Hepatic stellate cell (primary cell): Measurements from ENCODE around the gene GYPC.

Experiments
- DNase-seq: peaks from one replicate; pipeline ENCODE4 v3.0.0; 2011; ENCODE audit warnings: low spot score

The GYPC gene

DNA sequence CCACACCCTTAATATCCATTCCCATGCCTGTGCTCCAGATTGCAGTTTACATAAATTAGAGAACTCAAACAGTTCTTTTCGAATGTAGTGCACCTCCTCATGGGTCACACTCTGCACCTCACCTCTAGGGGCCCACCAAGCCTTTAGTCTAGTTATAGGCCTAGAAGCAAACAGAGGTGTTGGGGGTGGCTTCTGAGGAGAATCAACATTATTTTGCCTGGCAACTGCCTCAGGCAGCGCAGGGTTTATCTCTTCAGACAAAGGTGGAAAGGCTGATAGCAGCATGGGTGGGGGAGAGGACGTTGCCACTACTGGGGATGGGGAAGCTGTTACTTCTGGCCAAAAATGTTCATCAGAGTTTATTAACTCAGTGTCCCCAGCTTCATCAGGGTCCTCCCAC, 5.0 kb upstream of the GYPC start:
- DNase-seq = no peak

GRCh38 chr2:126652323-126652891, 3.6 kb upstream of the GYPC start:
- DNase-seq = no peak

DNA sequence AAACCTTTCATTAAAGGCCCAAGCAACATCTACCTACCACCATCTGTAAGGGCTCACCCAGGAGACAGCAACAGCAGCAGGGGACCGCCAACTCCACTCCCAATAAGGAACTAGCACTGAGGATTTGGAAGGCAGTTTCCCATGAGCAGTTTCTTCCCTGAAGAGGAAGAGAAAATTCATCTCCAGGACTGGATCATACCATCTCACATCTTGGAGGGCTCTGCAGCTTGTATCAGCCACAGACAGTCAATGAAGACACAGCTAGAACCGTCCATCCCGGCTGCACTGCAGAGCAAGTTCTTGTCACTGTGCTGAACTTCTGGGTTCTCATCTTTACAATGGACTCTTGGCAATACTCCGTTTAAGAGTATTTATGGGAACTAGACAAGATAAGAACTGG, 2.8 kb upstream of the GYPC start:
- DNase-seq = no peak

- DNase-seq = no peak
Observed at GRCh38 chr2:126653761-126654160, 2.2 kb upstream of the GYPC start.

GRCh38 chr2:126655051-126655450, 907 bp upstream of the GYPC start:
- no peak for DNase-seq

DNA sequence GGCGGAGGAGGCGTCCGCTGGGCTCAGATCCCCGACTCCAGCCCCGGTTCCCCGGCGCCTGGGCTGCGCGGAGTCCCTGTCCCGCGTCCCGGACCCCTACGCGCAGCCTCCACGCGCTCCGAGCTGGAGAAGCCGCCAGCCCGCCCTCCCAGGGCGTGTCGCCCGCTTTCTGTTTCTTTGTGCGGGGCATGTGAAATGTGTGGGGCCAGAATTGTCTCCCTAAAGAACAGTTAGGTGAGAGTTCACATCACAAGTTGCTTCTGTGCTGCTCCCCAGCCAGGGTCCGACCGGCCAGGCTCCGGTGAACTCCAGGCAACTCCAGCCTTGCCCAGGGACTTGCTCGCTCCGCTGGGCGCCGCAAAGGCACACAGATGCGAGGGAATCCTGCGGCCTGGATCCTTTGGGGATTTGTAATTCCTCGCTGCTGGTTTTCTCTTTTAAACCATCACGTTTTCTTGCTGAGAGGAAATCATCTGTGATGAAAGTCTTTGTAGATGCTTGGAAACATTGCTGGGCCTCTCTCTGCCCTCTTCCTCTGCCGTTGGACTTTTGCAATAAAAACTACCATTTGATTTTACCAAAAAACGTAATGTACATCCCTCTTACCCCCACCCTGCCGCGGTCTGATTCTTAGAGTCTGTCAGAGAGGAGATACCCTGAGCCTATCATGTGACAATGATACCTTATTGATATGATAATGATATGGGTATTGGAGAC, 631 bp downstream of the GYPC start:
- DNase-seq = peak; percentile 61

DNA sequence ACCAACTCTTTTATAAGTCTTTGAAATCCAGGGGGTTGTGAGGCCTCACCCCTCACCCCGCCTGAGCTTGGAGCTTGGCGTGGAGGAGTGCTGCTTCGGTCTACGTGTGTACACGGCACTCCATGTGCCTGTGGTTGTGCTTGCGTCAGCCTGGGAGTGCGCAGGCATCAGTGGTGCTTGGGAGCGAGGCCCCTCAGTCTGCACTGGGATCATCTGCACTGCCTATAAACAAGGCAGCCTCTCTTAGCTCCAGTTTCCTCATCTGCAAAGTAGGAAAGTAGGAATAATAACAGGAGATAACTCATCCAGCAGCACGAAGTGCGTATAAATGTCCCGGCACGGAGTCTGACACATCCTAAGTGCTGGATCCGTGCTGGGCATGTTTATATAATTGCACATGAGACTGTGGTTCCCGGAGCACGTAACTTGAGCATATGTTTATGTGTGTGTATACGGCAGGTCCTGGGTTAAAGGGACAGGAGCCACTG, 1.2 kb downstream of the GYPC start:
- DNase-seq = peak; percentile 80

- DNase-seq = peak; percentile 90
Observed at GRCh38 chr2:126657636-126658318, 1.8 kb downstream of the GYPC start.

GRCh38 chr2:126658319-126658904, 2.5 kb downstream of the GYPC start:
- DNase-seq = no peak

DNA sequence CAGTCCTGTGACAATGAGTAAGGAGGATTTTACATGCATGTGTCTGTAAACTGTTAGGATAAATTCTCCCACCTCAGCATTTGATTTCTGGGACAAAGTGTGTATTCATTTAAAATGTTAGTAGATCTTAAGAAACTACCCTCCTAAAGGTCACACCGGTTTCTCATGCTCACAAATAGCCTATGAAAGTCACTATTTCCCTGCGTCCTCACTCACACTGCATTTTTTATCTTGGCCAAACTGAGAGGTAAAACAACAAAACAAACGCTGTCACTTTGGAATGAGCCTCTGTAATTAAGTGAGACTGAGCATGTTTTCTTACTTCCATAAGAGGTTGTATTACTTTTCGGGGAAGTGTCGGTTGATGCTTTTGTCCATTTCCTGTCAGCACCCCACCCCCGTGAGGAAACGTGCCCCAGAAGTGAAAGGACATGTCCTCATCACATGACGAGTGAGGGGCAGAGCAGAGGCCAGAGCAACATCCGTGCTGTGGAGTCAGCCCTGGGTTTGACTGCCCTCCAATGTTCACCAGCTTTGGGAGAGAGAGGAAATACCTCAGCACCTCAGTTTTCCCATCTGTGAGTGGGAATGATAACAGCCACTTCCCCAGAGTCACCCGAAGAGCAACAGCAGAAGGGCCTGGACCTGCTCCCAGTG, 3.1 kb downstream of the GYPC start:
- peak; percentile 51 for DNase-seq

DNA sequence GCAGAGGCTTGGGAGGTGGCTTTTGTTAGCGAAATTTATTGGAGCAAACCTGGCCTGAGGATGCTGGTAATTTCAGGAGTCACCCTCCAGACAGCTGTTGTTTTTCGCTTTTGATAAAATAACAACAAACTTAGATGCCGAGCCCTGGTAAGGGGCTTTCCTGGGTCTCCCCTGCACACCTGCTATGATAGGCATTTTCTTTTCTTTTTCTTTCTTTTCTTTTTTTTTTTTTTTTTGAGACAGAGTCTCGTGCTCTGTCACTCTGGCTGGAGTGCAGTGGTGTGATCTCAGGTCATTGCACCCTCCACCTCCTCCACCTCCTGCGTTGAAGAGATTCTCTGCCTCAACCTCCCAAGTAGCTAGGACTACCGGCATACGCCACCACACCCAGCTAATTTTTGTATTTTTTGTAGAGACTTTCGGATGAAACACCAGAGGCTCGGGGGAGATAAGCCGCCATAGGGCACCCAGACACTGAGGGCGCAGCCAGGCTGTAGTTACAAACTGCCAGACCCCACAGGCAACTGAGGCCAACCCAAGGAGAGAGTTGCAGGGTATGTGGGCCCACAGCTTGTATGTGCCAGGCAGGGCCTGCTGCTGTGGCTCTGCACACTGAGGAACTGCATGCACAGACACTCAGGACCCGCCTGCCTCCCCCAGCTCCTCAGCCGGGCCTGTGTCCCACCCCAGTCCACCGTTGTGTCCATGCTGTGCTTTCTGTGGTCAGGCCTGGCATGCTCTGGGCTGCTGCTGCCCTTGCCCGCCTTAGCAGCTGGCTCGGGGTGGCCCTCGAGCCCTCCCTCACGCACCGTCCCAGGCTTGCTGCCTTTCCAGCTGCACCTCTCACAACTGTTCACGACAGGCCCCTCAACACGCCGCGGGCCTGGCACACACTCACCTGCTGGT, 3.9 kb downstream of the GYPC start:
- DNase-seq = no peak

GRCh38 chr2:126660971-126661370, 5.0 kb downstream of the GYPC start:
- DNase-seq = no peak

- no peak for DNase-seq
Observed at GRCh38 chr2:126661702-126662500, 5.9 kb downstream of the GYPC start.

DNA sequence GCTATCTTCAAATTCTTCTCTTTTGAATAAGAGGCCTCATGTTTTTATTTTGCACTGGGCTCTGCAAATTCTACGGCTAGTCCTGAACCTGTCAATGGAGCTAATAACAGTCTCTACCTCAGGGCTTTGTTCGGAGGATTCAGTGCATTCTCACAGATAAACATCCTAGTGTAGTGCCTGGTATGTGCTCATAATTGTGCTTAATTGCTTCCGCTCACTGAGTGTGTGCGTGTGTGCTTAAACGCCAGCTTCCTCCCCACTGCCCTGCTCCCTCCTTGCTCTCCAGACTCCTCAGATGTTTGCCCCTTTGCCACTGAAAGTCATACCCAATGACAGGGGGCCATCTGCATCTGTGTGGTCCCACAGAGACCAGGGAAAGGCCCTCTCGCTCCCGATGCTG, 6.7 kb downstream of the GYPC start:
- DNase-seq = no peak

DNA sequence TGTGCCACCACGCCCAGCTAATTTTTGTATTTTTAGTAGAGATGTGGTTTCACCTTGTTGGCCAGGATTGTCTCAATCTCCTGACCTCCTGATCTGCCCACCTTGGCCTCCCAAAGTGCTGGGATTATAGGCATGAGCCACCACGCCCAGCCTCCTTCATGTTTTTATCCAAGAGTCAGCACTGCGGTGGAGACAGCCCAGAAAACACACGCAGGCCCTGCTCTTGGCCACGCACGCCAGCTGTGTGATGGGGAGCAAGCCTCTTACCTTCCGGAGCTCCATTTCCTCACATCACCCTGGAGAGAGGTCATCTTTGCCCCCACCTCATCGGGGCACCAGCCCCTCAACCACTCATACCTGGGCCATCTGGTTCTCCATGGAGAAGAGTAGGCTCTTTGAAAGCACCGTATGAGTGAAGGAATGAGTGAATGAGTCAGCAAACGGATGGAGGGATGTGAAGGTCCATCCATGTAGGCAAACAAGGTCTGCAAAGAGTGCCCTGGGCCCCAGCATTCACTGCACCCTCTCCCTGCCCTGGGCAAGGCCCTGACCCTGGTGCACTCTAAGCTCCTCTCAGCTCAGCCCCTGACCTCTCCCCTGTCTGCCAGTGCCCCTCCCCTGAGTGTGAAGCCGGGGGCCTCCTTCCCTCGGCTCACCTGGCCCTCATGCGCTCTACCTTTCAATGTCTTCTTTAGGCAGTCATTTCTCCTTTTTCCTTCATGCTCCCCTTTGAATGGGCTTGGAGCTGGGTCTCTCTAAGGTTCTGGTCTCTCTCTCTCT, 7.4 kb downstream of the GYPC start:
- no peak for DNase-seq

DNA sequence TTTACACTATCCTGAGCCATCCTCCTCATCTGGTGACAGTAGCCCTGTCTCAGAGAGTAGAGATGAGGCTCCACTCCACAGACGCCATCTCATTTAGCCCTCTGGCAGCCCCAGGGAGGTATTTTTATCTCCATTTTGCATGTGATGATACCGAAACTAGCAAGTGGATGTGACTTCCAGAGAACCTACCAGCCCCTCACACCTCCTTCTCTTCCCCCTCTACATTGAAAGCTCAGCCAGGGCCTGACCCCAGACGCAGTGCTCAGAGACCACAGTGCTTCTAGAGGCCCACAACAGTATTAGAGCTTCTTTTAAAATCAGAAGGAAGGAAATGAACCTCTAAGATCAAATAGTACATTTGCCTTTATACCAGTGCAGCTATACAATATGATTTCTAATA, 8.3 kb downstream of the GYPC start:
- no peak for DNase-seq

DNA sequence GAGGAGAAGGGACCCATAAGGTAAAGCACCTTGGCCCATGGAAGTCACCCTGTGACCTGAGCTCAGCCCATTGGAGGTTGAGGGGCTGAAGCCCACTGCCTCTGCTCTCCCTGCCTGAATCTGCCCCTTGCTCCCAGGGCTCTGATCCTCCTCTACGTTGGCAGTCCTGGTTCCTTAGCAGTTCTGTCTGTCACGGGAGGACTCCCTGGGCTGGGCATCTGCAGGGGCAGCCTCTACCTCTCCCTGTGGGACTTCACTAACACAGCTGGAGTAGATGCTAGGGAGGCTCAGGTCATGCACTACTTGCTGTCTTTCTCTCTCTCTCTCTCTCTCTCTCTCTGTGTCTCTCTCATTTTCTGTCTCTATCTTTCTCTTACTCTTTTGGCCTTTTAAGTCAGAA, 8.7 kb downstream of the GYPC start:
- DNase-seq = no peak

- no peak for DNase-seq
Observed at GRCh38 chr2:126665483-126665882, 9.5 kb downstream of the GYPC start.

- DNase-seq = no peak
Observed at GRCh38 chr2:126668254-126668653, 12.3 kb downstream of the GYPC start.

DNA sequence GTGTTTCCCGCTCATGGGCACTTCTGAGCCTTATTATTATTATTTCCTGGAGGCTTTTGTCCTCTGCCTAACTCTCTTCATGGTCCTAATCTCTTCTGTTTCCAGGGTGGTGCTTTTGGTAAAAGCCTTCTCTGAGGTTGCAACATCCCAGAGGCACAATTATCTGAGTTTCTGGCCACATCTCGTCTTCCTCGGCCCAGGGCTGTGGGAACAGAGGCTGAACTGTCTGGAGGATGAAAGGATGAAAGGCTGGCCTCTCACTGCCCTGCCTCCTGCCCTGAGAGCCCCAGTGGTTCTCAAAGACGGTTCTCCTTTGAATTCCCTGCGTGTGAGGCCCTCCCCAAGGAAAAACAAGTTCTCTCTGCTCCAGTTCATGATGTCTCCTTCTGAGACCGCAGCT, 13.8 kb downstream of the GYPC start:
- DNase-seq = no peak
